Measurements from ENCODE around the gene FBXO40. TPM values are rescaled to one million over a fixed set of nuclear protein-coding genes. Genes with fewer than 3 reads are reported as not detected.

Gene FBXO40
- total and polyA plus RNA-seq, 2 of the 13 experiments (the other 11 are each of a cell fraction or from before 2014, with no cell fraction given): not detected

DNA sequence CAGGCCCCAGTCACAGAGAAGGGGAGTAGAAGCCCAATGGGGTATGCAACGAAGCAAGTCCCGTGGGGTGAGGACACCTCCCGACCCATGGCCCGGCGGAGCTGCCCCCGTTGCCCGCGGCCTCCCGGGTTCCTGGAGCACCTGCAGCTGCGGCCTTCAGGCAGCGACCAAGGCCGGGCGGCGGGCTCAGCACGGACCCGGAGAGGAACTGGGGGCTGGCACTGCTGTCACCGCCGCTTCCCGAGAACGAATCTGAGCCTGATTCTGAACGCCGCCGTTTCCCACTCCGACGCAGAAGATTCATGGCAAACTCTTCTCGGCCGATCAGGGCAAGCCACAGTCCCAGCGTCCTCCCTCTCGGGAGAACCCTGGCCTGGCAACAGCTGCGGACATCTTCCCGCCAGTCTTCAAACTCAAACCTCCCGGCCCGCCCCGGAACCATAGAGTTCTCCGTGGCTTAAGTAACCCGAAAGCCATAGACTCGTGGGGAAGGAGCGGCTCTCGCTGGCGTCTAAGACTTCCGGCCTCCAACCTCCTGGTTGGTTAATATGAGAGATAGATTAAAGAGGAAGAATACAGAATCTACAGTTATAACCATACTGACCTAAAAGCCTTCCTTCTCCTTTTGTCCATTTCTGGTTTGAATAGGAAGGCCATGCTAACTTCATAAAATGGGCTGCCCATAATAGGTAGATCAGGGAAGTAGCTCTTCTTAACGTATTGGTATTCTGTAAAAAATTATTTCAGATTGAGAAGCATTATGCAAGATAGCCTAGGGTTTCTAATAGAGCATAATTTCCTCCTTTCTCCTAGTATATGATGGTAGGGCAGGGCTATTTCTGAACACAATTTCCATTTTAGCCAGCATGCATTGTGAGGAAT lies 47.4 kb upstream of the FBXO40 start, which contains the start of gene POLQ (continued):
- TF ChIP-seq ZNF557 (CRISPR knock-in tag; IDR thresholded peaks at IDR 0.05) (no peak), BRCA1 (CRISPR knock-in tag; IDR thresholded peaks at IDR 0.05) (peak; percentile 59; the same call in 1 of the 2 replicates), MTA1 (CRISPR knock-in tag; IDR thresholded peaks at IDR 0.05; ENCODE audit: borderline replicate concordance) (no peak), SOX13 (IDR thresholded peaks at IDR 0.05) (no peak), SOX13 (CRISPR knock-in tag; conservative IDR thresholded peaks at IDR 0.05 in 1 of 2, IDR thresholded peaks at IDR 0.05 in 1 of 2) (no peak), RFXAP (CRISPR knock-in tag; IDR thresholded peaks at IDR 0.05; ENCODE audit: borderline replicate concordance) (peak; percentile 65; the same call in 1 of the 2 replicates), PAX8 (CRISPR knock-in tag; IDR thresholded peaks at IDR 0.05; ENCODE audit: borderline replicate concordance) (no peak), RFXANK (CRISPR knock-in tag; IDR thresholded peaks at IDR 0.05) (no peak; the same call in 1 of the 2 replicates), ELF4 (CRISPR knock-in tag; IDR thresholded peaks at IDR 0.05; ENCODE audit: borderline replicate concordance) (peak; percentile 45; the same call in 1 of the 2 replicates), ZNF160 (CRISPR knock-in tag; IDR thresholded peaks at IDR 0.05) (peak; percentile 60), TARDBP (CRISPR knock-in tag; IDR thresholded peaks at IDR 0.05) (peak; percentile 43; the same call in 1 of the 2 replicates), HDAC2 (CRISPR knock-in tag; IDR thresholded peaks at IDR 0.05) (peak; percentile 78; the same call in 1 of the 2 replicates), DNMT3B (CRISPR knock-in tag; conservative IDR thresholded peaks at IDR 0.05) (no peak), ZNF343 (CRISPR knock-in tag; IDR thresholded peaks at IDR 0.05) (no peak), RNF2 (conservative IDR thresholded peaks at IDR 0.05; ENCODE audit: low read depth) (no peak), SETDB1 (CRISPR knock-in tag; IDR thresholded peaks at IDR 0.05; ENCODE audit: borderline replicate concordance) (no peak), ZSCAN12 (CRISPR knock-in tag; IDR thresholded peaks at IDR 0.05) (no peak), ZBTB21 (CRISPR knock-in tag; IDR thresholded peaks at IDR 0.05) (no peak), ZNF350 (CRISPR knock-in tag; IDR thresholded peaks at IDR 0.05; ENCODE audit: borderline replicate concordance, low read depth) (peak; percentile 27; the same call in 1 of the 2 replicates), NCOA2 (CRISPR knock-in tag; IDR thresholded peaks at IDR 0.05) (no peak)
- TF ChIP-seq, protein P1, sequence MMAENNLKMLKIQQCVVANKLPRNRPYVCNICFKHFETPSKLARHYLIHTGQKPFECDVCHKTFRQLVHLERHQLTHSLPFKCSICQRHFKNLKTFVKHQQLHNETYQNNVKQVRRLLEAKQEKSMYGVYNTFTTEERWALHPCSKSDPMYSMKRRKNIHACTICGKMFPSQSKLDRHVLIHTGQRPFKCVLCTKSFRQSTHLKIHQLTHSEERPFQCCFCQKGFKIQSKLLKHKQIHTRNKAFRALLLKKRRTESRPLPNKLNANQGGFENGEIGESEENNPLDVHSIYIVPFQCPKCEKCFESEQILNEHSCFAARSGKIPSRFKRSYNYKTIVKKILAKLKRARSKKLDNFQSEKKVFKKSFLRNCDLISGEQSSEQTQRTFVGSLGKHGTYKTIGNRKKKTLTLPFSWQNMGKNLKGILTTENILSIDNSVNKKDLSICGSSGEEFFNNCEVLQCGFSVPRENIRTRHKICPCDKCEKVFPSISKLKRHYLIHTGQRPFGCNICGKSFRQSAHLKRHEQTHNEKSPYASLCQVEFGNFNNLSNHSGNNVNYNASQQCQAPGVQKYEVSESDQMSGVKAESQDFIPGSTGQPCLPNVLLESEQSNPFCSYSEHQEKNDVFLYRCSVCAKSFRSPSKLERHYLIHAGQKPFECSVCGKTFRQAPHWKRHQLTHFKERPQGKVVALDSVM (CRISPR knock-in tag; IDR thresholded peaks at IDR 0.05): no peak
- TF ChIP-seq, protein P2, sequence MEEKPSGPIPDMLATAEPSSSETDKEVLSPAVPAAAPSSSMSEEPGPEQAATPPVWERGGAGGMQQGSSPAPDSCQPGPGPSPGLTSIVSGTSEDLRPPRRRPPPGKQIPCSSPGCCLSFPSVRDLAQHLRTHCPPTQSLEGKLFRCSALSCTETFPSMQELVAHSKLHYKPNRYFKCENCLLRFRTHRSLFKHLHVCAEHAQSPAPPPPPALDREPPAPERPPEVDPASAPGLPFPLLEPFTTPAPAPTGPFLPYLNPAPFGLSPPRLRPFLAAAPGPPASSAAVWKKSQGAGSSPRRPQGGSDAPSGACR (CRISPR knock-in tag; IDR thresholded peaks at IDR 0.05): no peak
- TF ChIP-seq, protein P3, sequence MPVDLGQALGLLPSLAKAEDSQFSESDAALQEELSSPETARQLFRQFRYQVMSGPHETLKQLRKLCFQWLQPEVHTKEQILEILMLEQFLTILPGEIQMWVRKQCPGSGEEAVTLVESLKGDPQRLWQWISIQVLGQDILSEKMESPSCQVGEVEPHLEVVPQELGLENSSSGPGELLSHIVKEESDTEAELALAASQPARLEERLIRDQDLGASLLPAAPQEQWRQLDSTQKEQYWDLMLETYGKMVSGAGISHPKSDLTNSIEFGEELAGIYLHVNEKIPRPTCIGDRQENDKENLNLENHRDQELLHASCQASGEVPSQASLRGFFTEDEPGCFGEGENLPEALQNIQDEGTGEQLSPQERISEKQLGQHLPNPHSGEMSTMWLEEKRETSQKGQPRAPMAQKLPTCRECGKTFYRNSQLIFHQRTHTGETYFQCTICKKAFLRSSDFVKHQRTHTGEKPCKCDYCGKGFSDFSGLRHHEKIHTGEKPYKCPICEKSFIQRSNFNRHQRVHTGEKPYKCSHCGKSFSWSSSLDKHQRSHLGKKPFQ (CRISPR knock-in tag; IDR thresholded peaks at IDR 0.05; ENCODE audit: insufficient replicate concordance): no peak

Measured in HepG2 (cell line).